GM12865 (cell line): ENCODE measurements around the gene AURKA.

ENCODE experiments used
- DNase-seq: peaks from one replicate; pipeline ENCODE4 v3.0.0; 2010; ENCODE audit warnings: low read depth
- H3K4me3 ChIP-seq: 2 replicates; pipeline ENCODE4 v1.5.1; 2011; ENCODE audit warnings: mild to moderate bottlenecking, low read depth, low read length, control low read depth
- CTCF ChIP-seq: IDR thresholded peaks from 2 replicates; pipeline ENCODE4 v1.5.1; 2011; ENCODE audit warnings: low read length, control low read depth, low read depth, inconsistent platforms; ENCODE audit not compliant: insufficient read depth; ENCODE audit errors: missing control alignments

Gene AURKA

GRCh38 chr20:56433221-56433879 is 41.3 kb upstream of the AURKA start:
- TF ChIP-seq CTCF, result no peak
- DNase-seq, result no peak
- H3K4me3 ChIP-seq, result no peak overlapping the region

GRCh38 chr20:56431471-56431870 is 39.5 kb upstream of the AURKA start:
- DNase-seq, result no peak
- H3K4me3 ChIP-seq, result no peak overlapping the region
- no peak for TF ChIP-seq CTCF

GRCh38 chr20:56430957-56431356 is 38.9 kb upstream of the AURKA start:
- no peak for DNase-seq
- TF ChIP-seq CTCF, result no peak
- no peak overlapping the region for H3K4me3 ChIP-seq

GRCh38 chr20:56430461-56430860 is 38.4 kb upstream of the AURKA start:
- H3K4me3 ChIP-seq, result no peak overlapping the region
- TF ChIP-seq CTCF, result no peak
- DNase-seq, result no peak

GRCh38 chr20:56429941-56430340 is 37.9 kb upstream of the AURKA start:
- H3K4me3 ChIP-seq, result no peak overlapping the region
- DNase-seq, result no peak
- TF ChIP-seq CTCF, result no peak

GRCh38 chr20:56429502-56429901 is 37.5 kb upstream of the AURKA start:
- TF ChIP-seq CTCF, result no peak
- no peak overlapping the region for H3K4me3 ChIP-seq
- DNase-seq, result no peak

- no peak overlapping the region for H3K4me3 ChIP-seq
- DNase-seq, result no peak
- TF ChIP-seq CTCF, result no peak
Observed at GRCh38 chr20:56428881-56429280, 36.9 kb upstream of the AURKA start.
